ENCODE measurements around the gene TRIM60.
"Not testable (repeated sequence)": the region's sequence is repeated elsewhere in the genome, so short reads cannot be mapped to it uniquely, and the experiment has no call there.

The TRIM60 gene

DNA sequence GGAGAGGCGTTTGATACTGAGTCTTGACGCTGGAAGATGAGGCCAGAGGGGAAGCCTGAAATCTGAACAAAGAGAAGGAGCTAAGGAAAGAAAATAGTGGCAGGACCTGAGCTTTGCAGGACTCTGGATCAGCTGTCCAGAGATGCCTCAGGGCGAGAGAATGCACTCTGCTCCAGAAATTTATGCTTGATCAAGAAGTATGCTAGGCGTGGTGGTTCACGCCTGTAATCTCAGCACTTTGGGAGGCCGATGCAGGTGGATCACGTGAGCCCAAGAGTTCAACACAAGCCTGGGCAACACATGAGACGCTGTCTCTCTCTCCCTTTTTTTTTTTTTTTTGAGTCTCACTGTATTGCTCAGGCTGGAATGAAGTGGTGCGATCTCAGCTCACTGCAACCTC, 23.8 kb downstream of the TRIM60 start:
- no peak for DNase-seq

DNA sequence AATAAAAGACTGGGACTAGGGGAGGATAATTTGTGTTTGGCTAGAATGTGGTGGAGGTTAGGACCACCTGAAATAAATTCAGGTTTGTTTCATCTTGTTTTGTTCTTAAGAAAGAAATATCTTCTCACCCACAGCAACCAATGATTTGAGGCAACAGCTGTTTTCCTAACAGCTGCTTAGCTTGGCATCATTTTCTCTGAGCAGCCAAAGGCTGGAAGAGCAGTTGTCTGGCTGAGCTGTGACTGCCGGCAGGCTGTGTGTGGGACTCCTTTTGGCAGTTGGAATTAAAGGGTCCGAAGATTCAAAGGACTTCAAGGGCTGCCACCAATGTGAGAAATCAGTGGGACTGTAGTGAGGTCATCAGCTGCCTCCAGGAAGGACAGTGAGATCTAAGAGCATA, 26.9 kb downstream of the TRIM60 start:
- DNase-seq, result no peak

DNA sequence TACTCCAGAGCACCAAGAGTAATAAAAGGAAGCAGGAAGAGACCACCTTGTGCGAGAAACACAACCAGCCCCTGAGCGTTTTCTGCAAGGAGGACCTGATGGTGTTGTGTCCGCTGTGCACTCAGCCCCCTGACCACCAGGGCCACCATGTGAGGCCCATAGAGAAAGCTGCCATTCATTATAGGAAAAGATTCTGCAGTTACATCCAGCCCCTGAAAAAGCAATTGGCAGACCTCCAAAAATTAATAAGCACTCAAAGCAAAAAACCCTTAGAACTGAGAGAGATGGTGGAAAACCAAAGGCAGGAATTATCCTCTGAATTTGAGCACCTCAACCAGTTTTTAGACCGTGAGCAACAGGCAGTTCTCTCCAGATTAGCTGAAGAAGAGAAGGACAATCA, 27.6 kb downstream of the TRIM60 start:
- no peak for DNase-seq

DNA sequence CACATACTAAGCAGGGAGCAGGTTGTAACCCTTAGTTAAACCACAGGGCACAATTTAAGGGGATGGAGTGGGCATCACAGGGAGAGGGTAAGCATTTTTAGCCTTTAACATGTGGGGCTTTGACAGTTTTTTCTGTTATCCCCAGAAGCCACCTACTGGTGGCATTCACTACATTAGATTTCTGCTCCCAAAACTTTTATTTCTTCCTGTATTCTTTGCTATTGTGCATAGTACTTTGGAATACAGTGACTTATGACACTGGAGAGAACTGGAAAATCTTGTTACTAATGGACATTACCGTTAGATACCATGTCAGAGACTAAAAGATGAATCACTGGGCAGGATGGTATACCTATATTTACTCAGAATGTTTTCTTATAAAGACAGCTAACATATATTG, 29.1 kb downstream of the TRIM60 start:
- DNase-seq, result no peak

DNA sequence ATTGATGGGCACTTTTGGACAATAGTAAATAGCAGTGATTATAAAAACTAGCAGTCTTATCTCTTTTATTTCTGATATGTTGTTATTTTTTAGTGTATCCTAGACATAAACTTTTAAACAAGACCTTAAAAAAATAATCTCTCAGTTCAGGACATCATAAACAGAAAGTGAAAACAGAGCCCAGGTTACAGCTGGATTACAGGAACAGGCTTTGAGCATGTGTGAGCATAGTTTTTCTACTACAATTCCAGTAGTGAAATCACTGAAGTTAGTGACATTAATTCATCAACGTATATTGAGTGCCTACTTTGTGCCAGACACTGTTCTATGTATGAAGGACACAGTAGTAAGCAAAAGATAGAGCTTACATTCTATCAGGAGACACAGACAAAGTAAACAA, 38.8 kb downstream of the TRIM60 start:
- DNase-seq, result no peak

GRCh38 chr4:165073346-165073745, 41.5 kb downstream of the TRIM60 start:
- not testable (repeated sequence) for DNase-seq

DNA sequence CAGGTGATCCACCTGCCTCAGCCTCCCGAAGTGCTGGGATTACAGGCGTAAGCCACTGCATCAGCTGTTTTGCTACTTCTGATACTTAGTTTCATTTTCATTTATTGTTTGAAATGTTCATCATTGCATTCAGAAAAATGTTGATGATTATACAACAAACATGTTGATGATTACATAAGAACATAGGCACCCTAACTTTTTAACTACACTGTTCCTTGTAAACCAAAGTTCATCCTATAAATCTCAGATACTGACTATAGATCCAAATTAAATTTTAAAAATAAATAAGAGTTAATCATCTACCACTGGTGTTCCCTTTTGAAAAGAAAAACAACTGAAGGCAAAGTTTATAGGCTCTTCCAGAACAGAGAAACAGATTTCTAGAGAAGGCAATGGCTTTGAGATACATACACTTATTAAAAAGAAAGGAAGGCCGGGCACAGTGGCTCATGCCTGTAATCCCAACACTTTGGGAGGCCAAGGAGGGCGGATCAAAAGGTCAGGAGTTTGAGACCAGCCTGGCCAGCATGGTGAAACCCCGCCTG, 45.3 kb downstream of the TRIM60 start:
- no peak for DNase-seq

DNA sequence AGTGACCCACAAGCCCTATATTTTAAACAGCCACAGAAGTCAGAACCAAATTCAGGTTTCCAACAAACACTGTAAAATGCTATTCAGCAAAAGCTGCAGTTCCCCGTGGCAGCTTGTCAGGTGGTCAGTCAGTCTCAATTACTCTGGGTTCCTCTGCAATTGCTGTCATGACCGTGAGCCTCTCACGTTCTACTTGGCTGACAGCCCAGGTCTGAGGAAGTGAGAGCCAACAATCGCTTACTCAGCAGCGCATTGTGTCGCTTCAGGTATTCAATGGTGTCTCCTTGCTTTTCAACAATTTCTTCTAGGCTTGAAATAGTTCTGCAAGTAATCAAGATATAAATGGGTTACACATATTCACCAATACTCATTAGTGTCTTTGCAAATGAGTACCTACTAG, 47.7 kb downstream of the TRIM60 start:
- DNase-seq, result no peak

GRCh38 chr4:165084787-165085186, 53.0 kb downstream of the TRIM60 start:
- not testable (repeated sequence) for DNase-seq

- no peak for DNase-seq
Measured at GRCh38 chr4:165085946-165086345, 54.1 kb downstream of the TRIM60 start.

DNA sequence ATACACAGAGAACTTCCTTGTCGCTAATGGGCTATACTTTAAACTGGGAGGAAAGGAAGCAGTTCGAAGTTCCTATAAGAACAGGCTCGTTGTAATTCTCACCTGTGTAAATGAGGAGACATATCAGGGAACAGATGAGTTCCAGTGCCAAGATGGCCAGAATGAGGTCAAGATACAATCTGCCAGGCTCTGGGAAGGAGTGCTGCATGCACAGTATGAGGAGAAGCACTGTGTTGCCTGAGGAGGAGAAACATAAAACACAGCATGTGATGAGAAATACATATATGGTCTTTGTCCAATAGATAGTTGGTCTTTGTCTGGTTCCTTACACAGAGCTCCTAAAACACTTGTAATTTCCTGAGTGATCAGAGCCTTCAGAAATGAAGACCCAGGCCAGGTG, 56.6 kb downstream of the TRIM60 start:
- DNase-seq, result no peak
